ENCODE results near the gene ZDHHC13. TPM values are rescaled to one million over a fixed set of nuclear protein-coding genes. Genes with fewer than 3 reads are reported as not detected.
"Not testable (repeated sequence)": the region's sequence is repeated elsewhere in the genome, so short reads cannot be mapped to it uniquely, and the experiment has no call there.

ZDHHC13 gene
- total RNA-seq, 1 donor from 2014 or later, result 44.1 TPM

- no peak for DNase-seq (ENCODE audit: low spot score)
These were observed 17.9 kb upstream of the ZDHHC13 start for GRCh38 chr11:19099093-19099492.

- DNase-seq (ENCODE audit: low spot score), result no peak
These were observed 16.1 kb upstream of the ZDHHC13 start for GRCh38 chr11:19100885-19101284.

GRCh38 chr11:19101796-19102520 lies 15.0 kb upstream of the ZDHHC13 start:
- DNase-seq (ENCODE audit: low spot score), result no peak

GRCh38 chr11:19102521-19102900 lies 14.5 kb upstream of the ZDHHC13 start:
- DNase-seq (ENCODE audit: low spot score), result no peak

- DNase-seq (ENCODE audit: low spot score), result no peak
These were observed 12.0 kb upstream of the ZDHHC13 start for GRCh38 chr11:19105011-19105410.

GRCh38 chr11:19107125-19107524 lies 9.8 kb upstream of the ZDHHC13 start:
- DNase-seq (ENCODE audit: low spot score), result no peak

GRCh38 chr11:19110295-19110694 lies 6.7 kb upstream of the ZDHHC13 start:
- DNase-seq (ENCODE audit: low spot score), result no peak

GRCh38 chr11:19111809-19112208 lies 5.2 kb upstream of the ZDHHC13 start:
- DNase-seq (ENCODE audit: low spot score), result no peak

GRCh38 chr11:19116276-19116970 lies 545 bp upstream of the ZDHHC13 start:
- DNase-seq (ENCODE audit: low spot score), result no peak

GRCh38 chr11:19117760-19118097 lies 761 bp downstream of the ZDHHC13 start:
- no peak for DNase-seq (ENCODE audit: low spot score)

- DNase-seq (ENCODE audit: low spot score), result no peak
These were observed 4.7 kb downstream of the ZDHHC13 start for GRCh38 chr11:19121646-19122045.

GRCh38 chr11:19122960-19123615 lies 6.1 kb downstream of the ZDHHC13 start:
- DNase-seq (ENCODE audit: low spot score), result no peak

- not testable (repeated sequence) for DNase-seq (ENCODE audit: low spot score)
These were observed 9.8 kb downstream of the ZDHHC13 start for GRCh38 chr11:19126562-19127325.

- DNase-seq (ENCODE audit: low spot score), result no peak
These were observed 17.0 kb downstream of the ZDHHC13 start for GRCh38 chr11:19134004-19134403.

GRCh38 chr11:19136884-19137283 lies 19.9 kb downstream of the ZDHHC13 start:
- not testable (repeated sequence) for DNase-seq (ENCODE audit: low spot score)

GRCh38 chr11:19145319-19145718 lies 28.4 kb downstream of the ZDHHC13 start:
- DNase-seq (ENCODE audit: low spot score), result no peak

GRCh38 chr11:19156892-19157291 lies 39.9 kb downstream of the ZDHHC13 start:
- no peak for DNase-seq (ENCODE audit: low spot score)

- DNase-seq (ENCODE audit: low spot score), result no peak
These were observed 43.9 kb downstream of the ZDHHC13 start for GRCh38 chr11:19160847-19161246.

GRCh38 chr11:19161651-19162050 lies 44.7 kb downstream of the ZDHHC13 start:
- DNase-seq (ENCODE audit: low spot score), result no peak

- DNase-seq (ENCODE audit: low spot score), result no peak
These were observed 46.1 kb downstream of the ZDHHC13 start for GRCh38 chr11:19162951-19163505.

- no peak for DNase-seq (ENCODE audit: low spot score)
These were observed 46.6 kb downstream of the ZDHHC13 start for GRCh38 chr11:19163617-19164016.

Data from ureter (tissue), 1 donor.